Measurements from ENCODE around the gene GPER1. TPM values are rescaled to one million over a fixed set of nuclear protein-coding genes. Genes with fewer than 3 reads are reported as not detected.

The GPER1 gene
- total and polyA plus RNA-seq, 2 donors (not counting 3 experiments of a cell fraction or from before 2014, with no cell fraction given) = 0.77 to 2.3 TPM

- H3K27me3 ChIP-seq (ENCODE audit: control insufficient read depth in 2 of 2, insufficient read depth in 2 of 2, low read length in 2 of 2) = no peaks in the 10 kb centered on the region
- peaks cover 0 to 10% of the 10 kb centered on the region in 2 experiments for H3K36me3 ChIP-seq (ENCODE audit: control insufficient read depth in 2 of 2, extremely low read depth in 1 of 2, insufficient read depth in 2 of 2, low read length in 2 of 2)
- H3K4me2 ChIP-seq (ENCODE audit: insufficient read depth, low read length) = peak overlapping the region; percentile 62
- peaks cover 20% of the 10 kb centered on the region for H3K4me1 ChIP-seq (ENCODE audit: control insufficient read depth, extremely low read depth, insufficient read depth, low read length)
- H2AFZ ChIP-seq (ENCODE audit: low read depth, low read length) = peak overlapping the region; percentile 14
- peak overlapping the region; percentile 47 for H3K9ac ChIP-seq (replicated peaks; ENCODE audit: extremely low read depth, insufficient read depth, low read length)
- POLR2A ChIA-PET = no interaction called here
- DNase-seq (ENCODE audit: low read depth, low spot score) (peak; percentile 63), FAIRE-seq (peak; percentile 83)
- H3K4me3 ChIP-seq (replicated peaks in 1 of 3; ENCODE audit: insufficient read depth in 1 of 3, low read depth in 1 of 3, low read length in 3 of 3) = no peak overlapping the region
- CTCF ChIA-PET = interaction anchor here (0.6 to 3.5 kb wide), 4 partner anchors 16 to 68 kb away, joined by 3 to 27 read pairs (median 7); partner anchors contain the start of gene GPR146
- dilution Hi-C loops (cut with MboI; ENCODE audit: extremely low pct_ligation_motif_present, low sequenced_read_pairs) (no loop called here), intact Hi-C loops (cut with micrococcal nuclease) (loop anchor here (1.0 to 5.0 kb wide), 3 partner anchors 16 to 153 kb away; partner anchors contain the start of gene GPR146)
- no peaks in the 10 kb centered on the region for H3K9me1 ChIP-seq (replicated peaks; ENCODE audit: control insufficient read depth, extremely low read depth, insufficient read depth, low read length)
- H4K20me1 ChIP-seq (replicated peaks; ENCODE audit: control insufficient read depth, extremely low read depth, insufficient read depth, low read length) = no peaks in the 10 kb centered on the region
- TF ChIP-seq MAX (IDR thresholded peaks at IDR 0.05; ENCODE audit: insufficient read depth, insufficient read length) (peak; percentile 90), JUN (IDR thresholded peaks at IDR 0.05; ENCODE audit: borderline replicate concordance, insufficient read depth, insufficient read length, low read depth) (no peak)
- H3K9me3 ChIP-seq (replicated peaks; ENCODE audit: control insufficient read depth, insufficient read depth, low read length) = no peaks in the 10 kb centered on the region
- H3K79me2 ChIP-seq (ENCODE audit: control insufficient read depth, insufficient read depth, low read length) = no peaks in the 10 kb centered on the region
- H3K27ac ChIP-seq (ENCODE audit: insufficient read depth, low read depth, low read length) = peak overlapping the region; percentile 49
- BruUV-seq (replicated peaks) = no TSS peak
Observed at GRCh38 chr7:1060315-1061072, 27.4 kb upstream of the GPER1 start.

GRCh38 chr7:1061180-1061579, 26.7 kb upstream of the GPER1 start:
- Histone ChIP-seq H3K27ac (ENCODE audit: insufficient read depth, low read depth, low read length) (no peak overlapping the region), H3K4me1 (ENCODE audit: control insufficient read depth, extremely low read depth, insufficient read depth, low read length) (peaks cover 13% of the 10 kb centered on the region), H3K4me3 (replicated peaks in 1 of 3; ENCODE audit: insufficient read depth in 1 of 3, low read depth in 1 of 3, low read length in 3 of 3) (no peak overlapping the region), H3K9me3 (replicated peaks; ENCODE audit: control insufficient read depth, insufficient read depth, low read length) (no peaks in the 10 kb centered on the region), H4K20me1 (replicated peaks; ENCODE audit: control insufficient read depth, extremely low read depth, insufficient read depth, low read length) (no peaks in the 10 kb centered on the region), H3K79me2 (ENCODE audit: control insufficient read depth, insufficient read depth, low read length) (no peaks in the 10 kb centered on the region), H3K9ac (replicated peaks; ENCODE audit: extremely low read depth, insufficient read depth, low read length) (no peak overlapping the region), H3K27me3 (ENCODE audit: control insufficient read depth in 2 of 2, insufficient read depth in 2 of 2, low read length in 2 of 2) (no peaks in the 10 kb centered on the region), H3K4me2 (ENCODE audit: insufficient read depth, low read length) (no peak overlapping the region), H2AFZ (ENCODE audit: low read depth, low read length) (no peak overlapping the region), H3K9me1 (replicated peaks; ENCODE audit: control insufficient read depth, extremely low read depth, insufficient read depth, low read length) (no peaks in the 10 kb centered on the region), H3K36me3 (ENCODE audit: control insufficient read depth in 2 of 2, extremely low read depth in 1 of 2, insufficient read depth in 2 of 2, low read length in 2 of 2) (peaks cover 0 to 10% of the 10 kb centered on the region in 2 experiments)
- no peak for DNase-seq (ENCODE audit: low read depth, low spot score)
- FAIRE-seq = no peak
- POLR2A ChIA-PET = no interaction called here
- CTCF ChIA-PET = interaction anchor here (1.4 to 3.5 kb wide), 2 partner anchors 17 to 68 kb away, joined by 8 to 27 read pairs; partner anchors contain the start of gene GPR146
- BruUV-seq (replicated peaks) = no TSS peak
- dilution Hi-C loops (cut with MboI; ENCODE audit: extremely low pct_ligation_motif_present, low sequenced_read_pairs) = no loop called here
- TF ChIP-seq MAX (IDR thresholded peaks at IDR 0.05; ENCODE audit: insufficient read depth, insufficient read length) = no peak
- TF ChIP-seq CTCF (IDR thresholded peaks at IDR 0.05; ENCODE audit: extremely low read depth in 1 of 2, insufficient read depth in 1 of 2, low read depth in 1 of 2, low read length in 2 of 2) = no peak
- intact Hi-C loops (cut with micrococcal nuclease) = loop anchor here (2.0 to 5.0 kb wide), 2 partner anchors 16 to 154 kb away; partner anchors contain the start of gene GPR146
